ENCODE measurements around the gene RHBDD1. TPM values are rescaled to one million over a fixed set of nuclear protein-coding genes. Genes with fewer than 3 reads are reported as not detected.

The RHBDD1 gene
- total RNA-seq, 1 donor from 2014 or later, result 35.1 TPM

DNA sequence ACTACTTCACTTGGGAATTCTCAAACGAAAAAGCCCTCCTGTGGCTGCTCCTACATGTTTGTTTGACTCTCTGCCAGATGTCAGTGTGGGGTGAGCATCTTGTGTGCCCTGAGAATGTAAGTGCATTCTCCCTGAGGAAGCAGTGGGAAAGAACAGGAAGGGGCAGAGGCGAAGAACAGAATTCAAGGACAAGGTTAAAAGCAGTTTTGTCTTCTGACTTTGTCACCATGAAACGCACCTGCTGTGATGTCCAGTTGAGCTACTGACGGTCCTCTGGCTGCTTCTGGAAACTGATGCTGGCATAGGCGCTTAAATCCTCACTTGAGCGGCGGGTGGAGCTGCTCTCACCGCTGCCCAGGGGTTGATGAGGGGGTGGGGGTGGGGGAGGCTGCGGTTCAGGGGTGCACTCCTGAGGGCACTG is 41.1 kb upstream of the RHBDD1 start:
- Histone ChIP-seq H3K27ac (replicated peaks) (peak overlapping the region; percentile 95), H3K36me3 (peaks cover 4% of the 10 kb centered on the region), H3K27me3 (ENCODE audit: low read depth) (no peaks in the 10 kb centered on the region), H3K4me3 (peak overlapping the region; percentile 89), H3K9me3 (replicated peaks) (no peaks in the 10 kb centered on the region), H3K4me1 (peaks cover 94% of the 10 kb centered on the region)
- intact Hi-C loops (cut with micrococcal nuclease), result no loop called here
- no peak for DNase-seq
- TF ChIP-seq, protein P1, sequence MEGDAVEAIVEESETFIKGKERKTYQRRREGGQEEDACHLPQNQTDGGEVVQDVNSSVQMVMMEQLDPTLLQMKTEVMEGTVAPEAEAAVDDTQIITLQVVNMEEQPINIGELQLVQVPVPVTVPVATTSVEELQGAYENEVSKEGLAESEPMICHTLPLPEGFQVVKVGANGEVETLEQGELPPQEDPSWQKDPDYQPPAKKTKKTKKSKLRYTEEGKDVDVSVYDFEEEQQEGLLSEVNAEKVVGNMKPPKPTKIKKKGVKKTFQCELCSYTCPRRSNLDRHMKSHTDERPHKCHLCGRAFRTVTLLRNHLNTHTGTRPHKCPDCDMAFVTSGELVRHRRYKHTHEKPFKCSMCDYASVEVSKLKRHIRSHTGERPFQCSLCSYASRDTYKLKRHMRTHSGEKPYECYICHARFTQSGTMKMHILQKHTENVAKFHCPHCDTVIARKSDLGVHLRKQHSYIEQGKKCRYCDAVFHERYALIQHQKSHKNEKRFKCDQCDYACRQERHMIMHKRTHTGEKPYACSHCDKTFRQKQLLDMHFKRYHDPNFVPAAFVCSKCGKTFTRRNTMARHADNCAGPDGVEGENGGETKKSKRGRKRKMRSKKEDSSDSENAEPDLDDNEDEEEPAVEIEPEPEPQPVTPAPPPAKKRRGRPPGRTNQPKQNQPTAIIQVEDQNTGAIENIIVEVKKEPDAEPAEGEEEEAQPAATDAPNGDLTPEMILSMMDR (IDR thresholded peaks at IDR 0.05; ENCODE audit: borderline replicate concordance), result no peak

DNA sequence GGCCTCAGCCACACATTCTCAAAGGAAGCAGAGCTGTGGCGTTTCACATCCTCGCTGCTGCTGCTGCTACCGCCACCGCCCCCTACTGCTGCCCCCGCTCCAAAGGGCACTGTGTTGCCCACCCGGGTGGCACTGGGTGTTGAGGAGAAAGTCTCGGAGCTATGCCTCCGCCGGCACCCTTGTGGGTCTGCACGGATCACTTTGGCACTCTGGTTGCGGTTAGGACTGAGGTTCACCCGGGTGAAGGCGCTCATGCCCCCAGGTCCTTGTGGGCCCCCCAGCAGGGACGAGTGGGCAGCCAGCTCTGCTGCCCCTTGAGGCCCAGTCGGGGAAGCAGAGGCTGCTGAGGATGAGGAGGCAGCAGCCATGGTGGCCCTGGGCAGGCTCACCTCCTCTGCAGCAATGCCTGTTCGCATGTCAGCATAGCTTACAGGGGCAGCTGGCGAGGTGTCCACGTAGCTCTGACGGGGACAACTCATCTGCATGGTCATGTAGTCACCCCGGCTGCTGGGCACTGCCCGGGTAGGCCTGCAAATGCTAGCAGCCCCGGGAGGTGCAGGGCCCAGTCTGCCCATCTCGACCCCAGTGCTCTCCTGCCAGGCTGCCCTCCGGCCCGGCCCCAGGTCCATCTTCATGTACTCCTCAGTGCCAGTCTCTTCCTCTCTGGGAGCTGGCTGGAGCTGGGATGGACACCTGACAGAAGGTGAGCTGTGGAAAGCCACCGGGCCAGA is 40.4 kb upstream of the RHBDD1 start:
- Histone ChIP-seq H3K4me3 (peak overlapping the region; percentile 89), H3K4me1 (peaks cover 93% of the 10 kb centered on the region), H3K9me3 (replicated peaks) (no peaks in the 10 kb centered on the region), H3K36me3 (peaks cover 4% of the 10 kb centered on the region), H3K27ac (replicated peaks) (peak overlapping the region; percentile 95), H3K27me3 (ENCODE audit: low read depth) (no peaks in the 10 kb centered on the region)
- intact Hi-C loops (cut with micrococcal nuclease), result no loop called here
- no peak for DNase-seq
- TF ChIP-seq, protein P1 (IDR thresholded peaks at IDR 0.05; ENCODE audit: borderline replicate concordance), result peak; percentile 18

DNA sequence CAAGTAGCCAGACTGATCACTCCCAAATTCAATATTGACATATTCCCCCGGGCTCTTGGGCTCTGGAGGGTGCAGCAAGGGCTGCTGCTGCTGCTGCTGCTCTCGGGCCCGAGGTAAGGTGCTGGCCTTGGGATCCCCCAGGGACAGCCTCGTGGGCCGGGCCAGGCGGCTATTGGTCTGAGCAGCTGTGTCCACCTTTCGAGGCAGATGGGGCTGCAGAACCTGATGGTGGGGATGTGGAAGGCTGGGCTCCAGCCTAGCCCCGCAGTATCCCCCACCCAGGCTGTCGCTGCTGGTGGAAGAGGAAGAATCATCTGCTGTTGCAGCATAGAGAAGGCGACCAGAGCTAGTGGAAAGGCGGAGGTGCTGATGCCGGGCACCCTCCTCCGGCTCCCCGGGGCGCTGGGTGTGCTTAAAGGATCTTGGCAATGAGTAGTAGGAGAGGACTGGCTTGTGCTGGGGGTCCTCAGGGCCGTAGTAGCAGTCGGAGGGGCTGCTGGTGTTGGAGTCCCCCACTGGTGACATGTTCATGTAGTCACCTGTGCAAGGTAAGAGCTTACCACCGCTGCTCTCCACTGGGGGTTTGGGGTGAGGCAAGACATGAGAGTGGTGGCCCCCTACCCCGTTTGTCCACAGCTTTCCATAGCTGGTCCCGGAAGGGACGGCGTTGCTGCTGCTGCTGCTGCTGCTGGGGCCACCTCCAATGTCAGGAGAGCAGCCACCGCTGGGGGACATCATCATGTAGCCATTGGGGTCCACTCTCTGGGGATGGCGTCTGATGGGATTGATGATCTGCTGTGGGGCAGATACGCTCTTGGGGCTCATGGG is 39.6 kb upstream of the RHBDD1 start:
- H3K27ac ChIP-seq (replicated peaks), result peak overlapping the region; percentile 95
- H3K9me3 ChIP-seq (replicated peaks), result no peaks in the 10 kb centered on the region
- intact Hi-C loops (cut with micrococcal nuclease), result no loop called here
- TF ChIP-seq, protein P1 (IDR thresholded peaks at IDR 0.05; ENCODE audit: borderline replicate concordance), result no peak
- peak overlapping the region; percentile 89 for H3K4me3 ChIP-seq
- H3K4me1 ChIP-seq, result peaks cover 92% of the 10 kb centered on the region
- DNase-seq, result peak; percentile 18
- H3K27me3 ChIP-seq (ENCODE audit: low read depth), result no peaks in the 10 kb centered on the region
- peaks cover 4% of the 10 kb centered on the region for H3K36me3 ChIP-seq

DNA sequence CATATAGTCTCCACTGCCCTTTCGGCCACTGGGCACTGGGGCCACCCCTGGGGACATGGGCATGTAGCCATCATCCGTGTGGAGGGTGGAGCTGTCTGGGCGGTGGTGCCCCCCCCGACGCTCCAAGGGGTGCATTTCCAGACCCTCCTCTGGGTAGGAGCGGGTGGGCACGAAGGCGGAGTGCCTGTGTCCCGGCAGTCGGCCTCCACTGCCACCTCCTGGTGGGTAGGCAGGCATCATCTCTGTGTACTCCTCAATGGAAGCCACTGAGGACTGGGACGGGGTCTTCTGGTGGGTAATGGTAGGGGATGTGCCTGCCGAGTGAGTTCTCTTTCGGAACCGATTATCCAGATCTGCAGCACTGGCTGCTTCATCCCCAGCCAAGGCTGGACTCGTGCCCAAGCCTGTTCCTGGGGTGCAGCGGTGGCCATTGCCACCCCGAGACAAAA is 39.0 kb upstream of the RHBDD1 start:
- H3K4me3 ChIP-seq, result peak overlapping the region; percentile 89
- peak overlapping the region; percentile 95 for H3K27ac ChIP-seq (replicated peaks)
- no peaks in the 10 kb centered on the region for H3K27me3 ChIP-seq (ENCODE audit: low read depth)
- peak; percentile 49 for DNase-seq
- H3K4me1 ChIP-seq, result peaks cover 94% of the 10 kb centered on the region
- intact Hi-C loops (cut with micrococcal nuclease), result no loop called here
- H3K9me3 ChIP-seq (replicated peaks), result no peaks in the 10 kb centered on the region
- H3K36me3 ChIP-seq, result peaks cover 4% of the 10 kb centered on the region
- TF ChIP-seq, protein P1 (IDR thresholded peaks at IDR 0.05; ENCODE audit: borderline replicate concordance), result peak; percentile 73

DNA sequence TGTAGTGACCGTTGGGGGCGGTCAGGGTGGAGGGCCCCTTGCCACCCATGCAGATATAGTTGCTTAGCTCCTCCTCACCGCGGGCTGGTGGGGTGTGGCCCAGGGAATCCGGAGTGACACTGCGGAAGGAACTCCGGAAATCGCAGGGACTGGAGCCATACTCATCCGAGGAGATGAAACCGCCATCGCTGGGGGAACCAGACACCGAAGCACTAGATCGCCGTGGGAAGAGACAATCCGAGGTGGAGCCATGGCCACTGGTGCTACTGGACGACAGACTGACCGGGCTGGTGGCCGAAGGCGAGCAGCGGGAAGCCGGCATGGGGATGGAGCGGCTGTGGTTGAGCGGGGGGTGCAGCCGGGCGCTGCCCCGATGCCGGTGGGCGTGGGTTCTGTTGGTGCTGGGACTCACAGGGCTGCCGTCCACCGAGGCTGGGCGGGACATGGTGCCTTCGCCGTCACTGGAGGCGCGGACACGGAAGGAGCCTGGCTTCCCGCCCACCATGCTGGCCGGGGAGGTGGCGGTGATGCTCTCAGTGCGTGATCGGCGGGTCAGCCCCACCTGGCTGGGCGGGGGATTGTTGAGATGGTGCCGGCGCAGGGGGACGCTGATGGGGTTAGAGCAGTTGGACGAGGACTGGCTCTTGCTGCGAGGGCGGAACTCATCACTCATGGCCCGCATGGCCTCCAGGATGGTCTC is 38.4 kb upstream of the RHBDD1 start:
- peak overlapping the region; percentile 89 for H3K4me3 ChIP-seq
- H3K36me3 ChIP-seq, result peaks cover 4% of the 10 kb centered on the region
- intact Hi-C loops (cut with micrococcal nuclease), result no loop called here
- no peaks in the 10 kb centered on the region for H3K27me3 ChIP-seq (ENCODE audit: low read depth)
- peaks cover 94% of the 10 kb centered on the region for H3K4me1 ChIP-seq
- TF ChIP-seq, protein P1 (IDR thresholded peaks at IDR 0.05; ENCODE audit: borderline replicate concordance), result no peak
- no peaks in the 10 kb centered on the region for H3K9me3 ChIP-seq (replicated peaks)
- DNase-seq, result peak; percentile 48
- H3K27ac ChIP-seq (replicated peaks), result peak overlapping the region; percentile 95
